ENCODE data around the gene UBE2M.
A peak's percentile ranks its signal among the peaks of the same experiment; 100 is the strongest.

UBE2M gene

DNA sequence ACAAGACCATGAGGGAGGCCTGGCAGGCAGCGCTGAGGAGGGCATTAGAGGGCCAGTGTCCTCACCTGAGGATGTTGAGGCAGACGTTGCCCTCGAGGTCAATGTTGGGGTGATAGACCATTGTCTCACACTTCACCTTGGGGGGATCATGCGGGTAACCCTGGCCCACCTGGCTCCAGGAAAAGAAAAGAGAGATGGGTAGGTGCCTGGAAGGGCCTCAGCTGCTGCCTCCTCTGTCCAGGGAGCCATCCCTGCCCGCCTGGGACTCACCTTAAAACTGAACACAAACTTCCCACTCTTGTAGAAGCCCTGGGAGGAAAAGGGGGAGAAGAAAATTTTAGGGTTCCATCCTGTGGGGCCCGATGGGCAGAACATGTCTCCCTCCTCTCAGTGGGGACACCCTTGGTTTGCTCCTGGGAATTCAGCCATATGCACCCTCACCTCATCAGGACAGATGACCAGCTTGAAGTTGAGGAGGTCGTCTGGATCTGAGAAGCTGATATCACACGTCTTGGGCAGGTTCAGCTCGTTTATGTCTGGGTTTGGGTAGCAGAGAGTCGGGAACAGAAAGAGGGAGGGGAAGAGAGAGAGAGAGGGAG lies 1.7 kb downstream of the UBE2M start:
- DNase-seq, result no peak

DNA sequence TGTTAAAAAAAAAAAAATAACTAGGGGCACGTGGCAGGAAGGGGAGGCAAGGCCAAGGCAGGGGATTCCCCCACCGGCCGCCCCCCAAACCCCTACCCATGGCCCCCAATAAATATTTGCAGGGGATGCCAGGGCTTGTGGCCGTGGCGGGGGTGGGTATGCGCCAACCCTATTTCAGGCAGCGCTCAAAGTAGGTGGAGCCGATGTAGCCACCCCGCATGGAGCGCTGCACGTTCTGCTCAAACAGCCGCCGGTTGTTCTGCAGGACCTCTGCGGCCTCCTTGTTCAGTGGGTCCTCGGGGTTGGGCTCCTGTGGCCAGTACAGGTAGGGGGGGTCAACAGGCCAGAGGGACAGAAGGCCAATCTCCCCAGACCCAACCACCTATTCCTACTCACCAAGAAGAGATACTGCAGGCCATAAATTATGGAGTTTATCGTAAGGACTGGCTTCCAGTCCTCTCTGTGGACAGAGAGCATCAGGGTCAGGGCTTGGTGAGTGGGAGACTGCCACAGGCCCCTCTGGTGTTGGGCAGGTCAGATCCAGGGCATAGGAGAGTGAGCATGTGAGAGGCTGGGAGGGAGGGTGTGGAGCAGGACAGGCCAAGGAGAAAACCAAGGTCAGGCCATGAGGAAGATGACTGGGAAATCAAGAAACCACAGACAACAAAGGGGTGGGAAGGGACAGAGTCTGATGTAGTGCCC lies 2.3 kb downstream of the UBE2M start:
- no peak for DNase-seq

DNA sequence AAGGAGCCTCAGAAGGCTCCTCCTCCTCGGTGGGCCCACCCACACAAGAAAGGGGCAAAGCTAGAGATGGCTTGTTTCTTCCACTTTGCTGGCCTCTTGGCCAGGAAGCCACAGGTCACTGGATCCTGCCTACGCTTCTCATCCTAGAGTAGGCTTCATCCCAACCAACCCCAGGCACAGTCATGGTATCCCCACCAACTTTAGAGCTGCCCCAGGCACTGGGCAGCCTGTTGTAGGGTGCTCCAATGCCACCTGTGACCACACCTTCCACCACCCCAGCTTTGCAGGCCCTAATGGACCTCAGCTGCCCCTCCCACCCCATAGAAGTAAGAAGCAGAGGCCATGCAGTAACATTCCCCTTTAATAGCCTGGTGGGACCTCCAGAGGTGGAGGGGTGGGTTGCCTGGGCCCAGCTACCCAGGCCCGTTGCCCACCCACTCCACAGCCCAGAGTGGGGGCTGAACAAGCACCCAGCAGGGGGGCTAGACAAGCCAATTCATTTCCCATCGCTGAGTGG lies 3.0 kb downstream of the UBE2M start:
- no peak for DNase-seq

DNA sequence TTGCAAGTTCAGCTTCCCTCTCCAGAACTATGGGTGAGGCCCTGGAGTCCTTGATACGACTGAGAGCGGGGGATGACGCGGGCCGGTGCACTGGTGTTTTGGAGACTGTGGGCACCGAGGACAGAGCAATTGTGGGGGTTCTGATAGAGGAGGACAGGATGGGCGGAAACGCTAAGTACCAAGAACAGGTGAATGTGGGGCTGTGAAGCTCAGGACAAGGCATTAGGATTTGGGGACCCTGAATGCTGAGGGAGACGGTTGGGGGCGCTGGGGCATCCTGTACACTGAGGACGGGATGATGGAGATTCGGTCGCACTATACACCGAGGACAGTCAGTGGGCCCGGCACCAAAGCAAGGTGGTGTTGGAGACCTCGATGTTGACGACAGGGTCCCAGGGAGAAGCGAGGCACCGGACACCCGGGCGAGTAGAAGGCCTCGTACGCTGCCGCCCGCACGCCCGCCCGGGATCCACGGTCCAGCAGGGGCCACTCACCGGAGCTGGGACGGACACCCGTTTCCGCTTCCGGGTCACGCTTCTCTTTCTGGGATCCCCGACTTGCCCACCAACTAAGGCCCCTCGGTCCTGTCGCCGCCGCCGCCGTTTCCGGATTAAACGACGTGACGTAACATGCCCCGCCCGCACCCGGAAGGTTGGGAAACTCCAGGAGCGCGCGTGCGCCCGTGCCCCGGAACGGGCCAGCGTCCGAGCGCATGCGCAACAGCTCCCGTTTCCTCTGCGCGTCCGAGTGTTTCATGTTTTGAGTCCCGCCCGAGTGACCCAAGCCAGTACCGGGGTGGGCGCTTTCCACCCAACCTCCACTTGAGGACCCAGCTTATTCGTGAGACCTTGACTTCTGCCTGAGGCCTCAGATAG lies 3.7 kb downstream of the UBE2M start, which contains the start of gene CHMP2A:
Gene CHMP2A, minus strand, starts transcription at position 612 of the 875 bp plus-strand sequence. CDS start 893 bp downstream, outside the sequence.
- peak; percentile 90 for DNase-seq

DNA sequence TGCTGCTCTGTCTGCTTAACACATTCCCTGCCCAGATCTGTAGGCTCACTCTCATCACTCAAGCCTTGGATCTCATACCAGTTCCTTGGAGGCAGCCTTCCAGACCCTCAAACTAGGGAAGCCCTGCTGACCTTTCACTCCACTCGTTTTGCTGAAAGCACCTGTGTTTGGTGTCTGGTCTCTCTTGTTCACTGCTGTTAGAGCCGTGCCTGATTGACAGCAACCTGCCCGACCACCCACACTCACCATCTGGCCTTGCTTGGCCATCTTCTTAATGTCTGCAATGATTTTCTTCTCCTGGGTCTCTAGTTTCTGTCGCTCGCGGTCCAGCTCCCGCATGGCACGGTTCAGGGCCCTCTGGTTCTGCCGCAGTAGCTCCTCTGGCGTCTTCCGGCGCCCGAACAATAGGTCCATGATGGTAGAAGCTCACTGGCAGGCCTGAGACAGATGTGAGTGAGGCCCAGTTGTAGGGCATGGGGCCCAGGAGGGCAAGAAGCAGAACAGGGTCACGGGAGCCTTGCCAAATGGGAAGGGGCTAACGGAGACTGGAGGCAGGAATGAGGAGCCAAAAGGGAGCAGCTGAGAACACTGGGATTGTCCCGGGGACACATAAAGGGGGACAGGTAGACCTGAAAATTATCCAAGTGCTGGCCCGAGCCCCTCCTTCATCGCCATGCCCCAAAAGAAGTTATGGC lies 4.5 kb downstream of the UBE2M start:
- no peak for DNase-seq

DNA sequence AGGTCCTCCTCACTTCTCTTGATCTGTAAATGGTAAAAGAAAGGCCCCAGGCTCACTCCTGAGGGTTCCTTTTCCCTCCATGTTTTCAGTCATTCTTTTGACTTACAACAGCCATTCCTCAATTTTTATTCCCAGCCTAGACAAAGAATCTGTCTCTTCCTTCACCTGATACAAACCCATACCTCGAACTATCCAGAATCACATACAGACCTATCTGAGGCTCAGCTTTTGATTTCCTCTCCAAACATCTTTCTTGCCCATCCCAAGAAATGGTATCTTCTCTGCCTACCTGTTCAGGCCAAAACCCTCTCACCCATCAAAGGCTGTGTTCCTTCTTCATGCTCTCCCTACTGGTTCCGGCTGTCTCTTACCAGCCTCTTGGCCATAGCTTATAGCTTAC lies 5.8 kb downstream of the UBE2M start:
- no peak for DNase-seq

DNA sequence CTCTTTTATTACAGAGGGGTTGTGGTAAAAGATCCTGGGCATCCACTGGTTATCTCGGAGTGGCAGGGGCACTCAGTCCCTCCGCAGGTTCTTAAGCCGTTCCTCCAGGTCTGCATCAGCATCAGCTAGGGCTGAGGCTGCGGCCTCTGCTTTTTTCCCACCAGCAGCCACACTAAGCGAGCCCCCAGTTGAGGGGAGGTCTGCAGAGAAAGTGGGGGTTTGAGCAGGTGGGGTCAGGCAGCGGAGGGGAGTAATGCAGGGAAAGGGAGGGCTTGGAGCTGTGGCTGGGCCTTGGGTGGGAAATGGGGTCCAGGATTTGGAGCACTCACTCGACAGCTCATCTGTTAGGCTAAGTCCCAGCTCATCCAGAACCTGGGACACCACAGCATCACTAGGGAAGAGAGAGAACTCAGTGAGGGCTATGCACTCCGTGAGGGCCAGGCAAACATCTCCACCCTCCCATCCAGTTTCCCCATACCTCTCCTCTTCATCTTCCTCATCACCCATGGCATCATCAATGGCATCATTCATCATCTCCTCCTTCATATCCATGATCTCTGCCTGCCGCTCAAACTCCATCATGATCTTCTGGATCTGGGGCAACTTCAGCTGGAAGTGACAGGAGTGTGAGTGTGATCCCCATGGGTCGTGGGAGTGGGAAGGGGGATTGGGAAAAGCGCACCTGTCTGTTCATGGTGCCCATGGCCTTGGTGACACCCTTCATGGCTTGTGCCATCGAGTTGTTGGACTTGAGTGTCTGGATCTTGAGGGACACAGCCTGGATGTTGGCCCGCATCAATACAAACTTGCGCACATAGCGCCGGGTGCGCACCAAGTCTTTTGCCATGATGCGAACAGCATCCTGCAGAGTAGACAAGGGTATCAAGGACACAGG lies 6.6 kb downstream of the UBE2M start:
- DNase-seq, result no peak

DNA sequence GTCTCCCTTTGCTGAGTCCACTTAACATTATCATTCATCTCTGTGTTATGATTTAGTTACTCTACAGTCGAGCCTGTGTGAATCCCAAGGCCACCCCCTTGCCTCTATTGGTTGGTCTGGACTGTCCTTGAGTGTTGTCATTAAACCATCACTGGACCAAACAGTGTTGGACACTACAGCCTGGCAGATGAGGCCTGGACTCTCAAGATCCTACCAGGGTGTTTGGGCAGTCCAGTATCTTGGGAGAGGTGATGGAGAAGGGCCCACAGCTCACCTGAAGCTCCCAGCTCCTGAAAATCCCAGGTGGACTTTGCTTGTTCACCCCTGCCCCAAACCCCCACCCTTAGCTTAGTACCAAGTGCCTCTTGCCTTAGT lies 7.3 kb downstream of the UBE2M start:
- no peak for DNase-seq

DNA sequence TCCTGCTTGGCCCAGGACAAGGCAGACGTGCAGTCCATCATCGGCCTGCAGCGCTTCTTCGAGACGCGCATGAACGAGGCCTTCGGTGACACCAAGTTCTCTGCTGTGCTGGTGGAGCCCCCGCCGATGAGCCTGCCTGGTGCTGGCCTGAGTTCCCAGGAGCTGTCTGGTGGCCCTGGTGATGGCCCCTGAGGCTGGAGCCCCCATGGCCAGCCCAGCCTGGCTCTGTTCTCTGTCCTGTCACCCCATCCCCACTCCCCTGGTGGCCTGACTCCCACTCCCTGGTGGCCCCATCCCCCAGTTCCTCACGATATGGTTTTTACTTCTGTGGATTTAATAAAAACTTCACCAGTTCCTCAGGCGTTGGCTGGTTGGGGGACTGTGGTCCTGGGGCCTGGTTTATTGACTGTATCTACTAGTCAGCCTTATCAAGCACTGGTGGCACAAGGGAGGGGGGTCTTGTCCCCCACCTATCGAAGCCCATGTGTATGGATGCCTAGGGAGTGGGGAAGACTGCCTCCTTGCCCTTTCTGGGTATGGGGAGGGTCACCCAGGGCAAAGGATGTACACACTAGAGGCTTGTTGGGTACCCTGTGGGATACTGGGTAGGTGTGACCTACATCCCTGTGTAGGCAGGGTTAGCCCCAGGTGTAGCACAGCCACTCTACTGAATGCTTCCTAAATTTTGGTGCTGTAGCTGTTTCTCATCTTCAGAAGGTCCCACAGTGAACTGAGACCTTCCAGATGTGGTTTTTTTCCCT lies 7.9 kb downstream of the UBE2M start:
- DNase-seq, result no peak

DNA sequence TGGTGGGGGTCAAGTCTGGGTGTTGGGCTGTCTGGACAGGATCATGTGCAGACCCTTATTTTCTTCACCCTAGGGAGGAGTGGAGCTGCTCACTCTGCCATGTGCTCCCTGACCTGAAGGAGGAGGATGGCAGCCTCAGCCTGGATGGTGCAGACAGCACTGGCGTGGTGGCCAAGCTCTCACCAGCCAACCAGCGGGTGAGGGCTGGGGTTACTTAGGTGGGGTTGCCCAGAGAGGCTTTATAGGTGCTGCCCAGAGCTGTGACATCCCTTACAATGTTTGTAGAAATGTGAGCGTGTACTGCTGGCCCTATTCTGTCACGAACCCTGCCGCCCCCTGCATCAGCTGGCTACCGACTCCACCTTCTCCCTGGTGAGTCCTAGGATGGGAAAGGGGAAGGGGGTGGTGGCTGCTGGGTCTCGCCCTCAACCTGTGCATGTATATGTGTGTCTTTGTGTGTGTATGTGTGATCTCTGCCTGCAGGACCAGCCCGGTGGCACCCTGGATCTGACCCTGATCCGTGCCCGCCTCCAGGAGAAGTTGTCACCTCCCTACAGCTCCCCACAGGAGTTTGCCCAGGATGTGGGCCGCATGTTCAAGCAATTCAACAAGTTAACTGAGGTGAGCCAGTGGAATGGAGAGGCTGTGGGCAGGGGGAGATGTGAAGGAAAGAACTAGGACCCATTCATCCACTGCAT lies 8.6 kb downstream of the UBE2M start:
- no peak for DNase-seq

DNA sequence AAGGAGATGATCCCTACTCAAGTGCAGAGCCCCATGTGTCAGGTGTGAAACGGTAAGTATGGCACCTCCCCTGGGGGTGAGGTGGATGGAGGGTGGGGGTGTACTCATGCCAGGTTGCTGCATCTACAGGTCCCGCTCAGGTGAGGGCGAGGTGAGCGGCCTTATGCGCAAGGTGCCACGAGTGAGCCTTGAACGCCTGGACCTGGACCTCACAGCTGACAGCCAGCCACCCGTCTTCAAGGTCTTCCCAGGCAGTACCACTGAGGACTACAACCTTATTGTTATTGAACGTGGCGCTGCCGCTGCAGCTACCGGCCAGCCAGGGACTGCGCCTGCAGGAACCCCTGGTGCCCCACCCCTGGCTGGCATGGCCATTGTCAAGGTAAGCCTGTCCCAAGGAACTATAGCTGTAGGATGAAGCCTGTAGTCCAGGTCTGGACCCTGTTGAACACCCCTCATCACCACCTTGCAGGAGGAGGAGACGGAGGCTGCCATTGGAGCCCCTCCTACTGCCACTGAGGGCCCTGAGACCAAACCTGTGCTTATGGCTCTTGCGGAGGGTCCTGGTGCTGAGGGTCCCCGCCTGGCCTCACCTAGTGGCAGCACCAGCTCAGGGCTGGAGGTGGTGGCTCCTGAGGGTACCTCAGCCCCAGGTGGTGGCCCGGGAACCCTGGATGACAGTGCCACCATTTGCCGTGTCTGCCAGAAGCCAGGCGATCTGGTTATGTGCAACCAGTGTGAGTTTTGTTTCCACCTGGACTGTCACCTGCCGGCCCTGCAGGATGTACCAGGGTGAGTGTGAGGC lies 9.3 kb downstream of the UBE2M start:
- no peak for DNase-seq

DNA sequence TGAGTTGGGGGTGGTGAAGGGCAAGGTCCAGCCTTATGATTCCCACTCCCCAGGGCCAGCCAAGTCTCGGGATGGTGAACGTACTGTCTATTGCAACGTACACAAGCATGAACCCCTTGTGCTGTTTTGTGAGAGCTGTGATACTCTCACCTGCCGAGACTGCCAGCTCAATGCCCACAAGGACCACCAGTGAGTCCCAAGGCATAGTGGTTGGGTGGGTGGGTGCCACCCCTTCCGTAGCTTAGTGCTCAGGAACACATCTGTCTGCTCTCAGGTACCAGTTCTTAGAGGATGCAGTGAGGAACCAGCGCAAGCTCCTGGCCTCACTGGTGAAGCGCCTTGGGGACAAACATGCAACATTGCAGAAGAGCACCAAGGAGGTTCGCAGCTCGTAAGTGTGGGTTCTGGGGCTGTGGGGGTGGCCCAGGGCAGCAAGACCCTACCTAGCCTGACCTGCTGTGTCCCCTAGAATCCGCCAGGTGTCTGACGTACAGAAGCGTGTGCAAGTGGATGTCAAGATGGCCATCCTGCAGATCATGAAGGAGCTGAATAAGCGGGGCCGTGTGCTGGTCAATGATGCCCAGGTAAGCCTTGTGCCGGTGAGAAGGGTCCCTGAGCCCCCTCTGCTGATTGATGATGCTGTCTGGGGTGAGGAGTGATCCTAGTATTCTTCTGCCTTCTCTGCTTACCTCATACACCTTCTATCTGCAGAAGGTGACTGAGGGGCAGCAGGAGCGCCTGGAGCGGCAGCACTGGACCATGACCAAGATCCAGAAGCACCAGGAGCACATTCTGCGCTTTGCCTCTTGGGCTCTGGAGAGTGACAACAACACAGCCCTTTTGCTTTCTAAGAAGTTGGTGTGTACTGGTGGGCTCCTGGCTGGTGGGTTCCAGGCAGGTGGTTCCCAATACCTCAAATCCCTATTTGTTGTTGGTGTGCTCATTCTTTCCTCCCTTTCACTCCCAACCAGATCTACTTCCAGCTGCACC lies 10.8 kb downstream of the UBE2M start:
- no peak for DNase-seq

DNA sequence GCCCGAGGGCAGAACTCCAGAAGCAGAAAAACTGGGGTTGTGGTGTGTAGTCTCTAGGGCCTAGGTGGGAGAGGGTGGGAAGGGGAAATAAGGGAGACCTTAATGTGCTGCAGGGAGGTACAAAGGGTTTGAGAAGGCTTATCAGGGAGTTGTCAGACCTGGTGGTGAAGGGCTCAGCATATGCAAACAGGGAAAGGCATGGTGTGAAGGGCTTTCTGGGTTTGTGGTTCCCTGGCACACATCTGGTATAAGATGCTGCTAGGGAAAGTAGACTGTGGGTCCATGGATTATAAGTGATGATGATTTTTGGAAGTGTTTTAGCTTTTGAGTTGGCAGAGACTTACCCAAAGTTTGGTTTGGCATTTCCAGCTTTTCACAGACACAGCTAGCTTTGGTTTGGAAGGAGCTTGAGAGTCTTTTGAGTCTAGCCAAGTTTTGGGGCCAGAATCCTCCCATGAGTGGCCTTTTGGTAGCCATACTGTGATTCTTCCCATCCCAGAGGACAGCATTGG lies 12.3 kb downstream of the UBE2M start:
- no peak for DNase-seq

DNA sequence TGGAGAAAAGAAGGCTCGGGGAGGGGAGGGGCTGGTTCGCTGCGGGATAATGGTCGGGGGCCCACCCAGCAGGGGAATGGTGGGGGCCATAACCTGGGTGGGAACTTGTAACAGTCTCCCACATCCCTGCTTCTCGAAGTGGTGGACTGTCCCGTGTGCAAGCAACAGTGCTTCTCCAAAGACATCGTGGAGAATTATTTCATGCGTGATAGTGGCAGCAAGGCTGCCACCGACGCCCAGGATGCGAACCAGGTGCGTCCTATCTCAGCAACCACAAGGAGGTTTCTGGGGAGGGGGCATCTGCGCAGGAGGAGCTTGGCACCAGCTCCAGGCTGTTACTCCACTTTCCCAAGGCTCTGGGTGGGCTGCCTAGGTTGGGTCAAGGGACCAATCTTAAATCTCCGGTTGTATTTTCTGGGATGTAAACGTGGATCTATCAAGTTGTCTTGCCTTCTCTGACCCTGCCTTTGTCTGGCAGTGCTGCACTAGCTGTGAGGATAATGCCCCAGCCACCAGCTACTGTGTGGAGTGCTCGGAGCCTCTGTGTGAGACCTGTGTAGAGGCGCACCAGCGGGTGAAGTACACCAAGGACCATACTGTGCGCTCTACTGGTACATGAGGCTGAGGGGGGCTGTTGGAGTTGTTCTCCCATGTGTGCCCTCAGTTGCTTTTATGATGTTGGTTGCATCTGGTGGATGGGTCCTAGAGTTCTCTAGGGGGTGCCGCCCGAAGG lies 13.0 kb downstream of the UBE2M start:
- no peak for DNase-seq

DNA sequence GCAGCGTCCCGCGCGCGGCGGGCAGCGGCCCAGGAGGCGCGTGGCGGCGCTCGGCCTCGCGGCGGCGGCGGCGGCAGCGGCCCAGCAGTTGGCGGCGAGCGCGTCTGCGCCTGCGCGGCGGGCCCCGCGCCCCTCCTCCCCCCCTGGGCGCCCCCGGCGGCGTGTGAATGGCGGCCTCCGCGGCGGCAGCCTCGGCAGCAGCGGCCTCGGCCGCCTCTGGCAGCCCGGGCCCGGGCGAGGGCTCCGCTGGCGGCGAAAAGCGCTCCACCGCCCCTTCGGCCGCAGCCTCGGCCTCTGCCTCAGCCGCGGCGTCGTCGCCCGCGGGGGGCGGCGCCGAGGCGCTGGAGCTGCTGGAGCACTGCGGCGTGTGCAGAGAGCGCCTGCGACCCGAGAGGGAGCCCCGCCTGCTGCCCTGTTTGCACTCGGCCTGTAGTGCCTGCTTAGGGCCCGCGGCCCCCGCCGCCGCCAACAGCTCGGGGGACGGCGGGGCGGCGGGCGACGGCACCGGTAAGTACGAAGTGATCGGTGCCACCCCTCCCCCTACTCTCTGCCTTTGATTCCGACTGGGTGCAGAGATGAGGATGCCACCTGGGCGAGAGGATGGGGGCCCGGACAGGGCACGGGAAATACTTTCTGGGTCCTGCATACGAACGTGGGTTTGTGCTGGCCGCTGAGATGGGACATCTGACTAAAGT lies 13.7 kb downstream of the UBE2M start:
- no peak for DNase-seq

Measured in right kidney (tissue), 1 donor.